ENCODE measurements around the gene SLC10A7.

Gene SLC10A7

DNA sequence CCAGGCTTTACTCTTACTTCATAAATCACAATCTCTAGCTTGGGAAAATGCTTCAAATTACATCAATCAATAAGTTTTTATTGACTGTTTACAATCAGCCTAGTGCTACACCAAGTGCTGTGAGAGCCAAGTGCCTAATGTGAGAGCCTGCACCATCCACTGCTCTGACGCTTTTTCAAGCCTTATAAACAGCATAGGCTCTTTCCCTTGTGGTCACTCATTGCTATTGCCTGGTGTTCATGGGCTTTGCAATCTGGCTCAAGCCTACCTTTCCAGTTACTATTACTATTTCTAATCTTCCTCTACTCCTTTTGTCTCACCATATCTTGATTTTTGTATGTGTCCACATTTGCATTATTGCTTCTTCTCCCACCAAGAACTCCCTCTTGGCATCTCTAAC lies 230.4 kb downstream of the SLC10A7 start:
- Histone ChIP-seq H3F3A (ENCODE audit: insufficient read depth, low read length) (no peaks in the 10 kb centered on the region), H3K36me3 (ENCODE audit: insufficient read depth, low read length) (no peaks in the 10 kb centered on the region; the same call in 1 of the 2 replicates), H3K27ac (ENCODE audit: low read depth, low read length, poor library complexity, severe bottlenecking) (no peak overlapping the region), H3K4me1 (ENCODE audit: insufficient read depth, low read length, severe bottlenecking) (no peaks in the 10 kb centered on the region), H3K4me2 (ENCODE audit: low read length) (no peak overlapping the region), H3K9me3 (ENCODE audit: low read length) (no peaks in the 10 kb centered on the region), H3K79me2 (ENCODE audit: insufficient read depth, low read length) (no peaks in the 10 kb centered on the region), H2AFZ (ENCODE audit: low read length) (no peak overlapping the region), H3K4me3 (ENCODE audit: low read depth, low read length, poor library complexity, severe bottlenecking) (no peak overlapping the region), H3K9me2 (ENCODE audit: low read depth, low read length) (no peaks in the 10 kb centered on the region), H4K20me1 (ENCODE audit: insufficient read depth, low read length) (no peaks in the 10 kb centered on the region), H3K27me3 (ENCODE audit: insufficient read depth, low read length) (no peaks in the 10 kb centered on the region), H3K9ac (ENCODE audit: low read length) (no peak overlapping the region)
- no peak for TF ChIP-seq EZH2 (IDR thresholded peaks at IDR 0.05; ENCODE audit: borderline replicate concordance, low read length)
- TF ChIP-seq, protein P1, sequence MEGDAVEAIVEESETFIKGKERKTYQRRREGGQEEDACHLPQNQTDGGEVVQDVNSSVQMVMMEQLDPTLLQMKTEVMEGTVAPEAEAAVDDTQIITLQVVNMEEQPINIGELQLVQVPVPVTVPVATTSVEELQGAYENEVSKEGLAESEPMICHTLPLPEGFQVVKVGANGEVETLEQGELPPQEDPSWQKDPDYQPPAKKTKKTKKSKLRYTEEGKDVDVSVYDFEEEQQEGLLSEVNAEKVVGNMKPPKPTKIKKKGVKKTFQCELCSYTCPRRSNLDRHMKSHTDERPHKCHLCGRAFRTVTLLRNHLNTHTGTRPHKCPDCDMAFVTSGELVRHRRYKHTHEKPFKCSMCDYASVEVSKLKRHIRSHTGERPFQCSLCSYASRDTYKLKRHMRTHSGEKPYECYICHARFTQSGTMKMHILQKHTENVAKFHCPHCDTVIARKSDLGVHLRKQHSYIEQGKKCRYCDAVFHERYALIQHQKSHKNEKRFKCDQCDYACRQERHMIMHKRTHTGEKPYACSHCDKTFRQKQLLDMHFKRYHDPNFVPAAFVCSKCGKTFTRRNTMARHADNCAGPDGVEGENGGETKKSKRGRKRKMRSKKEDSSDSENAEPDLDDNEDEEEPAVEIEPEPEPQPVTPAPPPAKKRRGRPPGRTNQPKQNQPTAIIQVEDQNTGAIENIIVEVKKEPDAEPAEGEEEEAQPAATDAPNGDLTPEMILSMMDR (IDR thresholded peaks at IDR 0.05; ENCODE audit: low read length) = no peak

DNA sequence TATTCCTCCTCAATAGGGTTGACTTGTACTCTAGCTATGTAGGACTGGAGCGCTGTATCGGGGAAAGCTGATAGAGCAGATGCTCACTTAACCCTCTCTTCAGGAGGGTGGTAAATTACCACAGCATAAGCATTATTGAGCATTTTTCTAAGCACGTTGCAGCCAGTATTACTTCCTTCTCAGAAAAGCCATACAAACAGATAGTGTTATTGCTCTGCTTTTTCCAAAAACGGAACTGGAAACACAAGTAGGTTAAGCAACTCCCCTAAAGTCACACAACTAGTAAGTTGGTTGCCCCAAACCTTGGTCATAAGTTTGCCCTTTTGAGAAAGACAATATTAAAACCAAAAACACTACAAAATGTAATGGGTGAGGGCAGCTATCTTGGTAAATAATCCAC lies 233.5 kb downstream of the SLC10A7 start:
- no peak overlapping the region for H3K4me3 ChIP-seq (ENCODE audit: low read depth, low read length, poor library complexity, severe bottlenecking)
- no peak overlapping the region for H3K4me2 ChIP-seq (ENCODE audit: low read length)
- no peak for TF ChIP-seq EZH2 (IDR thresholded peaks at IDR 0.05; ENCODE audit: borderline replicate concordance, low read length)
- TF ChIP-seq, protein P1 (IDR thresholded peaks at IDR 0.05; ENCODE audit: low read length) = no peak

DNA sequence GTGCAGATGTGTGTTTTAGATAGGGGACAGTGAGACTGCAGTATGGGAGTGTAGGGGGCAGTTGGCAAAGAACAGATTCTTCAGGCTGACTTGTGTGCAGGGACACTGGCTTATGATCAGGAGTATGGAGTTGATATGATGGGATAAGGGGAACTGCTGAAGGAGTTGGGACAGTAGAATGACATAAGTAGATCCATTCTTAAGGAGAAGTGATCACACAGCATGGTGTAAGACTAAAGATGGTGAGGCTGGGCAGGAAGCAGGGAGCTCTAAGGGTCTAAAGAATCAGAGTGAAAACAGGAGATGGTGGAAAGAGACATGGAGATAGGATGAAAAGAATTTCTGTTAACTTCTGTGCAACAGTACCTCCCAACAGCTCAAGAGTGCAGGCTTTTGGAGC lies 236.7 kb downstream of the SLC10A7 start:
- H2AFZ ChIP-seq (ENCODE audit: low read length) = no peak overlapping the region
- no peaks in the 10 kb centered on the region for H3K9me3 ChIP-seq (ENCODE audit: low read length)
- no peaks in the 10 kb centered on the region for H3K4me1 ChIP-seq (ENCODE audit: insufficient read depth, low read length, severe bottlenecking)
- no peak overlapping the region for H3K4me2 ChIP-seq (ENCODE audit: low read length)
- no peaks in the 10 kb centered on the region for H4K20me1 ChIP-seq (ENCODE audit: insufficient read depth, low read length)
- no peak overlapping the region for H3K27ac ChIP-seq (ENCODE audit: low read depth, low read length, poor library complexity, severe bottlenecking)
- no peaks in the 10 kb centered on the region for H3K79me2 ChIP-seq (ENCODE audit: insufficient read depth, low read length)
- no peaks in the 10 kb centered on the region for H3F3A ChIP-seq (ENCODE audit: insufficient read depth, low read length)
- no peaks in the 10 kb centered on the region for H3K27me3 ChIP-seq (ENCODE audit: insufficient read depth, low read length)
- H3K9me2 ChIP-seq (ENCODE audit: low read depth, low read length) = no peaks in the 10 kb centered on the region
- no peak overlapping the region for H3K4me3 ChIP-seq (ENCODE audit: low read depth, low read length, poor library complexity, severe bottlenecking)
- H3K36me3 ChIP-seq (ENCODE audit: insufficient read depth, low read length) = peaks cover 3% of the 10 kb centered on the region; the same call in 1 of the 2 replicates
- H3K9ac ChIP-seq (ENCODE audit: low read length) = no peak overlapping the region
- TF ChIP-seq, protein P1 (IDR thresholded peaks at IDR 0.05; ENCODE audit: low read length) = no peak
- no peak for TF ChIP-seq EZH2 (IDR thresholded peaks at IDR 0.05; ENCODE audit: borderline replicate concordance, low read length)

More for the DNA sequence above, 233.5 kb downstream of the SLC10A7 start:
- Histone ChIP-seq H3K36me3 (ENCODE audit: insufficient read depth, low read length) (no peaks in the 10 kb centered on the region; the same call in 1 of the 2 replicates), H3K9me3 (ENCODE audit: low read length) (no peaks in the 10 kb centered on the region), H3F3A (ENCODE audit: insufficient read depth, low read length) (no peaks in the 10 kb centered on the region), H3K27me3 (ENCODE audit: insufficient read depth, low read length) (no peaks in the 10 kb centered on the region), H3K9me2 (ENCODE audit: low read depth, low read length) (no peaks in the 10 kb centered on the region), H3K79me2 (ENCODE audit: insufficient read depth, low read length) (no peaks in the 10 kb centered on the region), H3K4me1 (ENCODE audit: insufficient read depth, low read length, severe bottlenecking) (no peaks in the 10 kb centered on the region), H3K9ac (ENCODE audit: low read length) (no peak overlapping the region), H4K20me1 (ENCODE audit: insufficient read depth, low read length) (no peaks in the 10 kb centered on the region), H3K27ac (ENCODE audit: low read depth, low read length, poor library complexity, severe bottlenecking) (no peak overlapping the region), H2AFZ (ENCODE audit: low read length) (no peak overlapping the region)

Data from OCI-LY1 (cell line).